Measurements from ENCODE around the gene IFNL4. TPM values are rescaled to one million over a fixed set of nuclear protein-coding genes. Genes with fewer than 3 reads are reported as not detected.

Gene IFNL4
- total RNA-seq, 5 donors from 2014 or later (not counting 1 experiment from before 2014, with no cell fraction given), result not detected

- Histone ChIP-seq H3K36me3 (ENCODE audit: control insufficient read depth in 2 of 2, extremely low read depth in 1 of 2, insufficient read depth in 1 of 2, low read length in 1 of 2) (no peaks in the 10 kb centered on the region), H3K4me1 (ENCODE audit: control insufficient read depth in 1 of 2, extremely low read depth in 1 of 2, insufficient read depth in 2 of 2, low read length in 2 of 2) (peaks cover 0 to 20% of the 10 kb centered on the region in 2 experiments), H3K4me3 (ENCODE audit: control insufficient read depth in 1 of 2, extremely low read depth in 1 of 2, low read length in 1 of 2) (no peak overlapping the region), H3K27ac (ENCODE audit: low read length) (no peak overlapping the region), H3K9me3 (no peaks in the 10 kb centered on the region), H3K27me3 (replicated peaks in 1 of 2; ENCODE audit: control insufficient read depth in 2 of 2, extremely low read depth in 1 of 2, insufficient read depth in 2 of 2, low read length in 1 of 2) (peaks cover 7 to 48% of the 10 kb centered on the region in 2 experiments)
- CTCF ChIA-PET, result no interaction called here
- no peak for ATAC-seq (replicated peaks in 1 of 4)
- H3K27me3 Mint-ChIP-seq, result peaks cover 26 to 48% of the 10 kb centered on the region in 2 donors
- no peak overlapping the region for H3K4me3 Mint-ChIP-seq
- no peaks in the 10 kb centered on the region for H3K36me3 Mint-ChIP-seq
- no peak for DNase-seq
- POLR2A ChIA-PET, result interaction anchor here in 1 of 2 donors (0.7 kb wide), 1 partner anchor 881 kb away, joined by 3 read pairs; no protein-coding TSS in a partner anchor
- H3K9me3 Mint-ChIP-seq, result no peaks in the 10 kb centered on the region
- H3K4me1 Mint-ChIP-seq, result peaks cover 8 to 14% (median 14%) of the 10 kb centered on the region in 3 donors
- no CpG with 5 or more reads among the region's 4 CpGs for WGBS (ENCODE audit: insufficient coverage)
- H3K27ac Mint-ChIP-seq, result no peak overlapping the region
Observed at GRCh38 chr19:39262496-39262895, 13.8 kb upstream of the IFNL4 start.

DNA sequence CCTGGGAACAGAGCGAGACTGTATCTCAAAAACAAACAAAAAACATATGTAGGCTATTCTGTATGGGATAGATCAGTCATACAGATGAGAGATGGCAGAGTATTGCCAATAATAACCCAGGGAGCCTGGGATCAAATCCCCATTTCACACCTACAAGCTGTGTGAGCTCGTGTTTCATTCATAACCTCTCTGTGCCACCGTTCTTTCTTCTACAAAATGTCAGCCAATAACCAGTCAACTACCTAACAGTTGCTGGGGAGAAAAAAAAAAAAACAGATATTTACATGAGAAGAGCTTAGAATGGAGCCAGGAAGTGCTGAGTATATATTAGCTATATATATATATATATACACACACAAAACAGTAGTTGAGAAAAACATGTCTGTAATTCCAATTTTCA, 13.0 kb upstream of the IFNL4 start:
- Histone ChIP-seq H3K9me3 (no peaks in the 10 kb centered on the region), H3K4me1 (ENCODE audit: control insufficient read depth in 1 of 2, extremely low read depth in 1 of 2, insufficient read depth in 2 of 2, low read length in 2 of 2) (peaks cover 0 to 20% of the 10 kb centered on the region in 2 experiments), H3K4me3 (ENCODE audit: control insufficient read depth in 1 of 2, extremely low read depth in 1 of 2, low read length in 1 of 2) (no peak overlapping the region), H3K27ac (ENCODE audit: low read length) (no peak overlapping the region), H3K36me3 (ENCODE audit: control insufficient read depth in 2 of 2, extremely low read depth in 1 of 2, insufficient read depth in 1 of 2, low read length in 1 of 2) (no peaks in the 10 kb centered on the region), H3K27me3 (replicated peaks in 1 of 2; ENCODE audit: control insufficient read depth in 2 of 2, extremely low read depth in 1 of 2, insufficient read depth in 2 of 2, low read length in 1 of 2) (peaks cover 7 to 48% of the 10 kb centered on the region in 2 experiments)
- DNase-seq (no peak), ATAC-seq (replicated peaks in 1 of 4) (no peak)
- no peak overlapping the region for H3K4me3 Mint-ChIP-seq
- CTCF ChIA-PET, result interaction anchor here in 1 of 2 donors (0.5 to 0.7 kb wide), 2 partner anchors 32 to 40 kb away, joined by 3 read pairs; no protein-coding TSS in a partner anchor
- H3K36me3 Mint-ChIP-seq, result no peaks in the 10 kb centered on the region
- peaks cover 26 to 49% of the 10 kb centered on the region in 2 donors for H3K27me3 Mint-ChIP-seq
- POLR2A ChIA-PET, result interaction anchor here in 1 of 2 donors (0.7 kb wide), 2 partner anchors 41 to 882 kb away, joined by 3 read pairs; no protein-coding TSS in a partner anchor
- peak overlapping the region in 1 of 2 donors; percentile 46 for H3K27ac Mint-ChIP-seq
- no peaks in the 10 kb centered on the region for H3K9me3 Mint-ChIP-seq
- peaks cover 8 to 14% (median 14%) of the 10 kb centered on the region in 3 donors for H3K4me1 Mint-ChIP-seq
- WGBS (ENCODE audit: insufficient coverage), result no CpG with 5 or more reads among the region's 3 CpGs

- Mint-ChIP-seq H3K27me3 (peaks cover 7 to 22% of the 10 kb centered on the region in 2 donors), H3K9me3 (no peaks in the 10 kb centered on the region), H3K4me3 (no peak overlapping the region), H3K36me3 (no peaks in the 10 kb centered on the region), H3K27ac (no peak overlapping the region), H3K4me1 (peaks cover 3 to 6% (median 6%) of the 10 kb centered on the region in 3 donors)
- Histone ChIP-seq H3K27me3 (replicated peaks in 1 of 2; ENCODE audit: control insufficient read depth in 2 of 2, extremely low read depth in 1 of 2, insufficient read depth in 2 of 2, low read length in 1 of 2) (peaks cover 0 to 24% of the 10 kb centered on the region in 2 experiments), H3K9me3 (no peaks in the 10 kb centered on the region), H3K4me3 (ENCODE audit: control insufficient read depth in 1 of 2, extremely low read depth in 1 of 2, low read length in 1 of 2) (no peak overlapping the region), H3K27ac (ENCODE audit: low read length) (no peak overlapping the region), H3K4me1 (ENCODE audit: control insufficient read depth in 1 of 2, extremely low read depth in 1 of 2, insufficient read depth in 2 of 2, low read length in 2 of 2) (peaks cover 0 to 4% of the 10 kb centered on the region in 2 experiments), H3K36me3 (ENCODE audit: control insufficient read depth in 2 of 2, extremely low read depth in 1 of 2, insufficient read depth in 1 of 2, low read length in 1 of 2) (no peaks in the 10 kb centered on the region)
- ATAC-seq (replicated peaks in 1 of 4) (no peak), DNase-seq (no peak)
- no CpG with 5 or more reads among the region's 4 CpGs for WGBS (ENCODE audit: insufficient coverage)
- CTCF ChIA-PET, result no interaction called here
- POLR2A ChIA-PET, result no interaction called here
Observed at GRCh38 chr19:39257227-39257626, 8.6 kb upstream of the IFNL4 start.

GRCh38 chr19:39254531-39255345, 6.1 kb upstream of the IFNL4 start:
- ATAC-seq (replicated peaks in 1 of 4), result no peak
- Histone ChIP-seq H3K4me3 (ENCODE audit: control insufficient read depth in 1 of 2, extremely low read depth in 1 of 2, low read length in 1 of 2) (no peak overlapping the region), H3K36me3 (ENCODE audit: control insufficient read depth in 2 of 2, extremely low read depth in 1 of 2, insufficient read depth in 1 of 2, low read length in 1 of 2) (no peaks in the 10 kb centered on the region), H3K27ac (ENCODE audit: low read length) (no peak overlapping the region), H3K27me3 (replicated peaks in 1 of 2; ENCODE audit: control insufficient read depth in 2 of 2, extremely low read depth in 1 of 2, insufficient read depth in 2 of 2, low read length in 1 of 2) (peaks cover 0 to 12% of the 10 kb centered on the region in 2 experiments), H3K9me3 (no peaks in the 10 kb centered on the region), H3K4me1 (ENCODE audit: control insufficient read depth in 1 of 2, extremely low read depth in 1 of 2, insufficient read depth in 2 of 2, low read length in 2 of 2) (peaks cover 0 to 4% of the 10 kb centered on the region in 2 experiments)
- no peak overlapping the region for H3K27ac Mint-ChIP-seq
- H3K4me1 Mint-ChIP-seq, result peaks cover 3 to 12% (median 7%) of the 10 kb centered on the region in 3 donors
- POLR2A ChIA-PET, result interaction anchor here in 1 of 2 donors (0.7 kb wide), 1 partner anchor 8 kb away, joined by 6 read pairs; no protein-coding TSS in a partner anchor
- H3K36me3 Mint-ChIP-seq, result no peaks in the 10 kb centered on the region
- H3K9me3 Mint-ChIP-seq, result no peaks in the 10 kb centered on the region
- CTCF ChIA-PET, result no interaction called here
- no peak for DNase-seq
- H3K27me3 Mint-ChIP-seq, result peaks cover 0 to 5% of the 10 kb centered on the region in 2 donors
- 85% methylated on average over 26 of the region's 29 CpGs for WGBS (ENCODE audit: insufficient coverage)
- no peak overlapping the region for H3K4me3 Mint-ChIP-seq

GRCh38 chr19:39253374-39254149, 4.9 kb upstream of the IFNL4 start:
- Mint-ChIP-seq H3K4me3 (no peak overlapping the region), H3K4me1 (peaks cover 3 to 12% (median 7%) of the 10 kb centered on the region in 3 donors), H3K36me3 (no peaks in the 10 kb centered on the region), H3K9me3 (no peaks in the 10 kb centered on the region), H3K27ac (no peak overlapping the region), H3K27me3 (peaks cover 0 to 9% of the 10 kb centered on the region in 2 donors)
- Histone ChIP-seq H3K36me3 (ENCODE audit: control insufficient read depth in 2 of 2, extremely low read depth in 1 of 2, insufficient read depth in 1 of 2, low read length in 1 of 2) (no peaks in the 10 kb centered on the region), H3K4me1 (ENCODE audit: control insufficient read depth in 1 of 2, extremely low read depth in 1 of 2, insufficient read depth in 2 of 2, low read length in 2 of 2) (peaks cover 0 to 4% of the 10 kb centered on the region in 2 experiments), H3K9me3 (no peaks in the 10 kb centered on the region), H3K4me3 (ENCODE audit: control insufficient read depth in 1 of 2, extremely low read depth in 1 of 2, low read length in 1 of 2) (no peak overlapping the region), H3K27me3 (replicated peaks in 1 of 2; ENCODE audit: control insufficient read depth in 2 of 2, extremely low read depth in 1 of 2, insufficient read depth in 2 of 2, low read length in 1 of 2) (peaks cover 0 to 16% of the 10 kb centered on the region in 2 experiments), H3K27ac (ENCODE audit: low read length) (no peak overlapping the region)
- no peak for ATAC-seq (replicated peaks in 1 of 4)
- no peak for DNase-seq
- POLR2A ChIA-PET, result no interaction called here
- CTCF ChIA-PET, result no interaction called here
- WGBS (ENCODE audit: insufficient coverage), result 100% methylated on average over 2 of the region's 8 CpGs

DNA sequence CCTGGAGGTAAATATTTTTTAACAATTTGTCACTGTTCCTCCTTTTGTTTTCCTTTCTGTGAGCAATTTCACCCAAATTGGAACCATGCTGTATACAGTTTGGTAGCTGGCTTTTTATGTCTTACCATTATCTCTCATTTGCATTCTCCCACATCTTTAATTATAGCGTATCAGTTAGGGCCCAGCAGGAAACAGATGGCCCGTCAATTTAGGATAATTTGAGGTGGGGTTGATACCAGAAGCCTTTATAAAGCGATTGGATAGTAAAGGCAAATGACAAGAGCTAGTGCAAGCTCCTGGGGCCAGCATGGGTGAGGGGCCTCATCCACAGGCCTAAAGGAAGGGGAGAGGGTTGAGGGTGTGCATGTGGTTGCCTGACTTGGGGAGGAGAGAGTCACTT, 3.8 kb upstream of the IFNL4 start:
- Mint-ChIP-seq H3K36me3 (no peaks in the 10 kb centered on the region), H3K4me3 (no peak overlapping the region), H3K27me3 (peaks cover 0 to 9% of the 10 kb centered on the region in 2 donors), H3K27ac (no peak overlapping the region), H3K4me1 (peaks cover 0 to 12% (median 2%) of the 10 kb centered on the region in 3 donors), H3K9me3 (no peaks in the 10 kb centered on the region)
- CTCF ChIA-PET, result interaction anchor here in 1 of 2 donors (0.6 kb wide), 1 partner anchor 1697 kb away, joined by 3 read pairs; no protein-coding TSS in a partner anchor
- Histone ChIP-seq H3K27me3 (replicated peaks in 1 of 2; ENCODE audit: control insufficient read depth in 2 of 2, extremely low read depth in 1 of 2, insufficient read depth in 2 of 2, low read length in 1 of 2) (peaks cover 0 to 26% of the 10 kb centered on the region in 2 experiments), H3K9me3 (no peaks in the 10 kb centered on the region), H3K36me3 (ENCODE audit: control insufficient read depth in 2 of 2, extremely low read depth in 1 of 2, insufficient read depth in 1 of 2, low read length in 1 of 2) (no peaks in the 10 kb centered on the region), H3K4me1 (ENCODE audit: control insufficient read depth in 1 of 2, extremely low read depth in 1 of 2, insufficient read depth in 2 of 2, low read length in 2 of 2) (peaks cover 0 to 5% of the 10 kb centered on the region in 2 experiments), H3K4me3 (ENCODE audit: control insufficient read depth in 1 of 2, extremely low read depth in 1 of 2, low read length in 1 of 2) (no peak overlapping the region), H3K27ac (ENCODE audit: low read length) (no peak overlapping the region)
- DNase-seq (no peak), ATAC-seq (replicated peaks in 1 of 4) (no peak)
- WGBS (ENCODE audit: insufficient coverage), result 47% methylated on average over 2 of the region's 3 CpGs
- POLR2A ChIA-PET, result no interaction called here

Data from T-cell (primary cell).